Liver (tissue), 9 donors: ENCODE results near the gene TGIF2. TPM values are rescaled to one million over a fixed set of nuclear protein-coding genes. Genes with fewer than 3 reads are reported as not detected.

ENCODE experiments used
- DNase-seq: peaks from one replicate; pipeline ENCODE4 v3.0.0-alpha.2; 2017; ENCODE audit warnings: low spot score
- H3K27ac ChIP-seq, 2 donors: one replicate each; pipeline ENCODE4 v1.7.0; 2013; ENCODE audit warnings: inconsistent platforms in 2 of 2, low read length in 2 of 2, control low read depth in 1 of 2, low read depth in 1 of 2, mild to moderate bottlenecking in 1 of 2
- H3K27me3 ChIP-seq, 4 donors: one replicate each; pipeline versions ENCODE4 v1.6.1 to v1.7.0; 2013; ENCODE audit warnings: low read length in 3 of 4, inconsistent platforms in 1 of 4, mild to moderate bottlenecking in 1 of 4, moderate library complexity in 1 of 4; ENCODE audit not compliant: control insufficient read depth in 4 of 4, insufficient read depth in 4 of 4
- H3K36me3 ChIP-seq, 4 donors: one replicate each; pipeline versions ENCODE4 v1.6.1 to v1.7.0; 2013; ENCODE audit warnings: low read length in 3 of 4, mild to moderate bottlenecking in 3 of 4, low read depth in 1 of 4, moderate library complexity in 1 of 4; ENCODE audit not compliant: control insufficient read depth in 4 of 4, insufficient read depth in 3 of 4
- H3K4me1 ChIP-seq, 4 donors: one replicate each; pipeline versions ENCODE4 v1.6.1 to v1.7.0; 2013; ENCODE audit warnings: low read length in 3 of 4, mild to moderate bottlenecking in 3 of 4, moderate library complexity in 1 of 4; ENCODE audit not compliant: control insufficient read depth in 4 of 4, insufficient read depth in 4 of 4
- H3K4me3 ChIP-seq, 3 donors: one replicate each; pipeline versions ENCODE4 v1.6.1 to v1.7.0; 2013; ENCODE audit warnings: low read length in 3 of 3, control low read depth in 1 of 3, low read depth in 1 of 3, mild to moderate bottlenecking in 1 of 3
- H3K9ac ChIP-seq, 2 donors: one replicate each; pipeline ENCODE4 v1.7.0; 2013; ENCODE audit warnings: low read length in 2 of 2, mild to moderate bottlenecking in 2 of 2, moderate library complexity in 2 of 2, control low read depth in 1 of 2, low read depth in 1 of 2
- H3K9me3 ChIP-seq, 4 donors: one replicate each; pipeline versions ENCODE4 v1.6.1 to v1.7.0; 2013; ENCODE audit warnings: low read length in 3 of 4; ENCODE audit not compliant: control insufficient read depth in 4 of 4
- ATF3 ChIP-seq: IDR thresholded peaks from 2 replicates; pipeline ENCODE4 v1.6.1; 2016; ENCODE audit warnings: antibody characterized with exemption
- CTCF ChIP-seq: fragments of 150-350 bp; IDR thresholded peaks from 2 replicates; pipeline ENCODE4 v1.5.1; 2017; ENCODE audit warnings: improper control_type of control experiment, low read depth, low read length; ENCODE audit not compliant: missing input control
- EGR1 ChIP-seq, 2 donors: IDR thresholded peaks; 2 replicates each; pipeline ENCODE4 v1.6.1; 2016 to 2018; ENCODE audit warnings: antibody characterized with exemption in 2 of 2, low read depth in 2 of 2
- FOXA1 ChIP-seq: IDR thresholded peaks from 2 replicates; pipeline ENCODE4 v1.6.1; 2016; ENCODE audit warnings: antibody characterized with exemption
- FOXA2 ChIP-seq: IDR thresholded peaks from 2 replicates; pipeline ENCODE4 v1.6.1; 2016; ENCODE audit warnings: antibody characterized with exemption
- GABPA ChIP-seq, 2 donors: IDR thresholded peaks in 1 of 2; conservative IDR thresholded peaks in 1 of 2; 2 replicates each; pipeline ENCODE4 v1.6.1; 2016; ENCODE audit warnings: antibody characterized with exemption in 2 of 2, mild to moderate bottlenecking in 1 of 2, moderate library complexity in 1 of 2
- HNF4A ChIP-seq, 2 donors: conservative IDR thresholded peaks; 2 replicates each; pipeline ENCODE4 v1.6.1; 2016; ENCODE audit warnings: antibody characterized with exemption in 2 of 2, mild to moderate bottlenecking in 2 of 2
- JUND ChIP-seq, 2 donors: IDR thresholded peaks; 2 replicates each; pipeline ENCODE4 v1.6.1; 2016; ENCODE audit warnings: antibody characterized with exemption in 2 of 2
- MAX ChIP-seq: IDR thresholded peaks from 2 replicates; pipeline ENCODE4 v1.6.1; 2016; ENCODE audit warnings: antibody characterized with exemption
- RAD21 ChIP-seq, 2 donors: IDR thresholded peaks; 2 replicates each; pipeline ENCODE4 v1.6.1; 2016; ENCODE audit warnings: antibody characterized with exemption in 2 of 2, mild to moderate bottlenecking in 2 of 2
- REST ChIP-seq: IDR thresholded peaks from 2 replicates; pipeline ENCODE4 v1.6.1; 2016; ENCODE audit warnings: antibody characterized with exemption, mild to moderate bottlenecking
- RXRA ChIP-seq, 2 donors: IDR thresholded peaks; 2 replicates each; pipeline ENCODE4 v1.6.1; 2017 to 2018; ENCODE audit warnings: antibody characterized with exemption in 2 of 2, mild to moderate bottlenecking in 1 of 2
- SP1 ChIP-seq: IDR thresholded peaks from 2 replicates; pipeline ENCODE4 v1.6.1; 2018; ENCODE audit warnings: antibody characterized with exemption, mild to moderate bottlenecking
- YY1 ChIP-seq: IDR thresholded peaks from 2 replicates; pipeline ENCODE4 v1.6.1; 2016; ENCODE audit warnings: antibody characterized with exemption, mild to moderate bottlenecking
- WGBS: extraction: QIAGEN DNeasy Blood & Tissue Kit; methylation state at CpG from one replicate; pipeline ENCODE4 v1.1.7; 2013; 5-methylcytosine and 5-hydroxymethylcytosine counted together
- polyA plus RNA-seq, 2 donors: library from polyadenylated mRNA; stranded (reverse) in 1 of 2; unstranded in 1 of 2; fragments of 200-250 nt in 1 of 2; fragments of >200 nt in 1 of 2; fragmentation: Nextera tagmentation in 1 of 2; extraction: Ambion mirVana in 1 of 2; gene quantifications; one replicate each; pipeline versions ENCODE4 v1.2.1 to v1.2.3, GENCODE V29; 2013 to 2015
- total RNA-seq, 2 donors: library from RNA; depleted of rRNA; stranded (reverse); fragments of >200 nt; gene quantifications; one replicate each; pipeline ENCODE4 v1.2.3, GENCODE V29; 2014
- donor health status: healthy.
- donor health status: healthy.
- donor health status: healthy.
- donor health status: healthy.
- donor health status: healthy.

The TGIF2 gene
- total and polyA plus RNA-seq, 4 donors, result 3.7 to 7.9 (median 4.3) TPM

GRCh38 chr20:36579996-36580545 is 6.7 kb downstream of the TGIF2 start (continued):
- TF ChIP-seq CTCF (no peak), JUND (IDR thresholded peaks at IDR 0.05) (no peak), YY1 (no peak), HNF4A (conservative IDR thresholded peaks at IDR 0.05) (no peak), ATF3 (no peak), FOXA2 (no peak), SP1 (no peak)

GRCh38 chr20:36582322-36582721 is 8.9 kb downstream of the TGIF2 start:
- Histone ChIP-seq H3K9me3 (no peaks in the 10 kb centered on the region), H3K36me3 (peaks cover 8 to 22% (median 16%) of the 10 kb centered on the region in 4 donors), H3K4me3 (no peak overlapping the region), H3K27ac (no peak overlapping the region), H3K27me3 (no peaks in the 10 kb centered on the region), H3K9ac (no peak overlapping the region), H3K4me1 (no peaks in the 10 kb centered on the region)
- no peak for DNase-seq
- 92% methylated on average over 4 of the region's 4 CpGs for WGBS
- no peak for TF ChIP-seq RXRA (IDR thresholded peaks at IDR 0.05)
- TF ChIP-seq ATF3, result no peak
- no peak for TF ChIP-seq MAX
- no peak for TF ChIP-seq CTCF
- no peak for TF ChIP-seq EGR1 (IDR thresholded peaks at IDR 0.05; ENCODE audit: low read depth in 2 of 2)
- TF ChIP-seq GABPA (IDR thresholded peaks at IDR 0.05 in 1 of 2, conservative IDR thresholded peaks at IDR 0.05 in 1 of 2), result no peak
- TF ChIP-seq FOXA1, result no peak
- TF ChIP-seq YY1, result no peak
- TF ChIP-seq RAD21 (IDR thresholded peaks at IDR 0.05), result no peak
- no peak for TF ChIP-seq REST
